Astrocyte (in vitro differentiated cells and primary cell): ENCODE measurements around the gene EPHB2. TPM values are rescaled to one million over a fixed set of nuclear protein-coding genes. Genes with fewer than 3 reads are reported as not detected.

Experiments
- DNase-seq: peaks from one replicate; pipeline ENCODE4 v3.0.0-alpha.2; 2010; ENCODE audit warnings: low read depth
- FAIRE-seq: peaks from 2 replicates; lab custom pipeline; 2011; peaks lifted over from hg19 to GRCh38; lab: Jason Lieb, UNC
- H2AFZ ChIP-seq: 2 replicates; pipeline ENCODE4 v1.6.0; 2012; ENCODE audit warnings: low read depth, low read length, inconsistent platforms
- H3K27ac ChIP-seq: 2 replicates; pipeline ENCODE4 v1.5.1; 2011; ENCODE audit warnings: low read depth, low read length, inconsistent platforms
- H3K27me3 ChIP-seq: 2 replicates; pipeline ENCODE4 v1.6.0; 2011; ENCODE audit warnings: low read length, inconsistent platforms; ENCODE audit not compliant: insufficient read depth
- H3K36me3 ChIP-seq: 2 replicates; pipeline ENCODE4 v1.5.1; 2011; ENCODE audit warnings: low read length, inconsistent platforms; ENCODE audit not compliant: insufficient read depth
- H3K4me1 ChIP-seq: 2 replicates; pipeline ENCODE4 v1.5.1; 2011; ENCODE audit warnings: low read length, inconsistent platforms; ENCODE audit not compliant: insufficient read depth
- H3K4me2 ChIP-seq: 2 replicates; pipeline ENCODE4 v1.6.0; 2012; ENCODE audit warnings: low read length, inconsistent platforms
- H3K4me3 ChIP-seq: 2 replicates; pipeline ENCODE4 v1.5.1; 2011; ENCODE audit warnings: low read depth, mild to moderate bottlenecking, low read length, inconsistent platforms; ENCODE audit not compliant: insufficient read depth
- H3K79me2 ChIP-seq: 2 replicates; pipeline ENCODE4 v1.6.0; 2012; ENCODE audit warnings: mild to moderate bottlenecking, low read length, inconsistent platforms; ENCODE audit not compliant: insufficient read depth
- H3K9ac ChIP-seq: 2 replicates; pipeline ENCODE4 v1.6.0; 2012; ENCODE audit warnings: mild to moderate bottlenecking, low read length, inconsistent platforms
- H3K9me3 ChIP-seq: 2 replicates; pipeline ENCODE4 v1.5.1; 2012; ENCODE audit warnings: low read depth, mild to moderate bottlenecking, low read length, inconsistent platforms; ENCODE audit not compliant: insufficient read depth
- H4K20me1 ChIP-seq: 2 replicates; pipeline ENCODE4 v1.6.0; 2012; ENCODE audit warnings: low read length, inconsistent platforms; ENCODE audit not compliant: insufficient read depth
- H3K27ac Mint-ChIP-seq: one replicate; pipeline ENCODE4 v1.8.0; 2021; ENCODE audit warnings: mild to moderate bottlenecking, mixed read lengths; ENCODE audit not compliant: unreplicated experiment
- H3K27me3 Mint-ChIP-seq: one replicate; pipeline ENCODE4 v1.8.0; 2021; ENCODE audit warnings: low read depth, mixed read lengths; ENCODE audit not compliant: unreplicated experiment
- H3K36me3 Mint-ChIP-seq: one replicate; pipeline ENCODE4 v1.8.0; 2021; ENCODE audit warnings: low read depth, mixed read lengths; ENCODE audit not compliant: unreplicated experiment
- H3K4me1 Mint-ChIP-seq: one replicate; pipeline ENCODE4 v1.8.0; 2021; ENCODE audit warnings: low read depth, mixed read lengths; ENCODE audit not compliant: unreplicated experiment
- H3K4me3 Mint-ChIP-seq: one replicate; pipeline ENCODE4 v1.8.0; 2021; ENCODE audit warnings: mild to moderate bottlenecking, moderate library complexity, mixed read lengths; ENCODE audit not compliant: unreplicated experiment
- H3K9me3 Mint-ChIP-seq: one replicate; pipeline ENCODE4 v1.8.0; 2021; ENCODE audit warnings: mild to moderate bottlenecking, mixed read lengths; ENCODE audit not compliant: unreplicated experiment
- CTCF ChIP-seq: IDR thresholded peaks from 2 replicates; pipeline ENCODE4 v1.5.1; 2011; ENCODE audit warnings: low read depth, mild to moderate bottlenecking, inconsistent platforms, low read length, moderate library complexity; ENCODE audit not compliant: insufficient read depth
- EZH2 ChIP-seq: IDR thresholded peaks from 2 replicates; pipeline ENCODE4 v1.6.1; 2012; ENCODE audit warnings: mild to moderate bottlenecking, low read length, inconsistent platforms; ENCODE audit not compliant: insufficient read depth
- total RNA-seq: library from RNA; stranded (reverse); gene quantifications from 2 replicates; pipeline ENCODE4 v1.2.1, GENCODE V29; 2021

EPHB2 gene
- total RNA-seq, 1 donor from 2014 or later: 8.4 TPM

DNA sequence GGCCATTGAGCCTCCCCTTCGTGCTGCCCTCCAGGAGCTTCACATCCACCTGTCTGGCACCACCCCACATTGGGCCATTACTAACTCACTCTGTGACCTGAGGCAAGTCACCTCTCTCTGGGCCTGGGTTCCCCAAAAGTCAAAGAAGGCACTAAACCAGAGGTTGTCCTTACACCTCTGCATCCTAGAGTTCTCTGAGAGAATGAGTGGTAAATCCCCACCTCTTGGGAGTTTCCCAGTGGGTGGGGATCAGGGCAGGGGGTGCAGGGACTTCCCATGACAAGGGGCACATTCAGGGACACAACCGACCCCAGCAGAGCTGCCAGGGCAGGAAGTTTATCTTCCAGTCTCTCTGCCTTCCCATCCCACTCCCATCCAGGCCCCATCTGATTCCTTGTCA, 99.7 kb downstream of the EPHB2 start:
- H2AFZ ChIP-seq: no peak overlapping the region
- FAIRE-seq (no peak), DNase-seq (no peak)
- Mint-ChIP-seq H3K36me3 (peaks cover 1% of the 10 kb centered on the region), H3K27me3 (peaks cover 19% of the 10 kb centered on the region), H3K27ac (no peak overlapping the region), H3K4me3 (no peak overlapping the region), H3K4me1 (peaks cover 5% of the 10 kb centered on the region), H3K9me3 (no peaks in the 10 kb centered on the region)
- H3K4me2 ChIP-seq: no peak overlapping the region
- H3K79me2 ChIP-seq: peaks cover 3% of the 10 kb centered on the region
- no peaks in the 10 kb centered on the region for H3K27me3 ChIP-seq
- peaks cover 16% of the 10 kb centered on the region for H3K4me1 ChIP-seq
- H3K36me3 ChIP-seq: no peaks in the 10 kb centered on the region
- peaks cover 28% of the 10 kb centered on the region for H4K20me1 ChIP-seq
- TF ChIP-seq EZH2: no peak
- TF ChIP-seq CTCF: no peak
- no peaks in the 10 kb centered on the region for H3K9me3 ChIP-seq
- no peak overlapping the region for H3K27ac ChIP-seq
- no peak overlapping the region for H3K9ac ChIP-seq
- H3K4me3 ChIP-seq: no peak overlapping the region

DNA sequence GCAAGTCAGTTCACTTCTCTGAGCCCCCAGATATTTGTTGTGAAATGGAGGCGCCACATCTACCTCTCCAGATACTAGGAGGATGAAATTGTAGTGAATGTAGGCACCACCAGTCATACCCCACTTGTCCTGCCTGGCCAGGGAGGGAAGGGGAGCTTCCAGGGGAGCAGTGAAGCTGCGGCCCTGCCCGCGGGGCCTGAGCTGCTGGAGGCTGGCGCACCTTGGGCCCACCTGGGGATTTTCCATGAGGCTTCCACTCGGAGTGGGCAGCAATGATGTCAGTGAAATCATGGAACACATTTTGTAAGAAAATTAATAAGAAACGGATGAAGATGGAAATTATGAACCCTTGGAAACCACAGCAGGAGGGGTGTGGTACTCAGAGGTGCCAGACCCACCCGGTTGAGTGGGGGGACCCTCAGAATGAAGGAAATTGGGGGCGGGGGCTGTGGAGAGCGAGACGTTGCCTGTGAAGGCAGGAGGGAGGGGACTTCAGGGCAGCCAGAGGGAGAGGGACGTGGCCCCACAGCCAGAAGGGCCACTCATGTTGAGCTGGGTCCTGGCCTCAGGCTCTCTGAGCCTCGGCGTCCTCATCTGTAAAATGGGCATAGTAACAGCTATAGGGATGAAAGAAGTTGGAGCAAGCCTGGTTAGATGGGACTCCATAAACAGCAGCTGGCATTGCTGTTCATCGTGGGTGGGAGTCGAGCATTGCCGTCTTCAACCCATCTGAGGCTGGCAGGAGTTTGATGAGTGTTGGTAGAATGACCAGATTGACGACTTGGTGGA, 101.6 kb downstream of the EPHB2 start:
- no peak for FAIRE-seq
- no peak for DNase-seq
- peaks cover 1% of the 10 kb centered on the region for H3K36me3 Mint-ChIP-seq
- no peaks in the 10 kb centered on the region for H3K9me3 ChIP-seq
- peaks cover 20% of the 10 kb centered on the region for H3K27me3 Mint-ChIP-seq
- H3K4me2 ChIP-seq: no peak overlapping the region
- no peak overlapping the region for H2AFZ ChIP-seq
- H4K20me1 ChIP-seq: peaks cover 33% of the 10 kb centered on the region
- no peak overlapping the region for H3K27ac ChIP-seq
- H3K27me3 ChIP-seq: no peaks in the 10 kb centered on the region
- peaks cover 8% of the 10 kb centered on the region for H3K79me2 ChIP-seq
- H3K36me3 ChIP-seq: no peaks in the 10 kb centered on the region
- peaks cover 16% of the 10 kb centered on the region for H3K4me1 ChIP-seq
- TF ChIP-seq EZH2 (no peak), CTCF (no peak)
- no peaks in the 10 kb centered on the region for H3K9me3 Mint-ChIP-seq
- no peak overlapping the region for H3K4me3 ChIP-seq
- H3K4me3 Mint-ChIP-seq: no peak overlapping the region
- peaks cover 3% of the 10 kb centered on the region for H3K4me1 Mint-ChIP-seq
- no peak overlapping the region for H3K27ac Mint-ChIP-seq
- no peak overlapping the region for H3K9ac ChIP-seq
